NCI-H345 (cell line): Measurements from ENCODE around the gene ZNF629.

ENCODE experiments used
- DNase-seq: peaks from one replicate; lab custom pipeline; 2025; lab: John Stamatoyannopoulos, UW

ZNF629 gene

DNA sequence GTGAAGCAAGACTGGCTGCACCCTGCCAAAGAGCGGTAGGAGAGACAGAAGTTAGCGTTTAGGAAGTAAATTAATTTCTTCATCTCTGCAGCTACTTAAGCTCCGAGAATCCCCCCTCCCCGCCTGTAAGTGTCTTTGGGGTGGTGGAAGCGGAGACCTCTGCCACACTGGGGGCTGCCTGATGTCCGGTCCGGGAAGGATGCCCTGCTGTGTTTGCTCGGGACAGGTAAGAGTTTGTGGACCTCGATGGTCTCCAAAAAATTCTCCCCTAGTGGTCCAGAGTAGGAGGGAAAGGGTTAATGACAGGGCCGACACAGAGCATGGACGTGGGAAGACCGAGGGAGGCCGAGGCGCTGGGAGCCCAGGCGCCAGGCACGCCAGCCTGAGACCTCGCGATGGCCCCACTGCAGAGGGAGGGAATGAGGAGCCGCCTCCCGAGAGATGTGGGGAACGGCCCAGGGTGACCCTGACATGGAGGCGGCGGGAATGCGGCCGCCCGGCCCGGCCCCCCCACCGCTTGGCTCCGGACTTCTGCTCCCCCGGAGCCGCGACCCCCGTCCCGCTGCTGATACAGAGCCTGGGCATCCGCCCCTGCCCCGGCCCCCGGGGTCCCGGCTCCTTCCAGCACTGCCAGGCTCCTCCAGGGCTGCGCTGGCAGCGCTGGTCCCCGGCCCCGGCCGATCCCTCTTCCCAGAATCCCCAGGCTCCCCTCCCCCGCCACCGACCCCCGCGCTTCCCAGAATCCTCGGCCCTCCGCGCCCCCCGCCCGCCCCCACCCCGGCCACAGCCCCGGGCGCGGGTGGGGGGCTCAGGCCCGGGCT lies 680 bp downstream of the ZNF629 start:
- DNase-seq: peak; percentile 50

- no peak for DNase-seq
Measured at GRCh38 chr16:30785126-30786106, 1.6 kb downstream of the ZNF629 start.

DNA sequence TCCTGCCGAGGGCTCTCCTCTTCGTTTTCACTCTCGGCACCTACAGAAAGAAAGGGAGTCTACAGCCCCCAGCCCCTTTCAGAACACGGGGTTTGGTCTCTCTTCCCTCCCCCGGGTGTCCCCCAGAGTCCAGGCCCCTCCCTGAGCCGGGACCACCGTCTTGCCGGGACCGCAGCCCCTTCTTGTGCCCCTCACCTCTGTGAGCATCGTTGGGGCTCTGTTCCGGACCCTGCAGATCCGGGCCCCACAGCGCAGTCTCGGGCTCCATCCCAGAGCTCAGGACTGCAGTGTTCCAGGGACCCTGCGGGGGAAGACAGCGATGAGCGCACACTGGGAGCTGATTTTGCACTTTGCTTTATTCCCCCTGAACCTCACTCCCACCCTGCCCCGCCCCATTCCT lies 2.8 kb downstream of the ZNF629 start:
- no peak for DNase-seq

- DNase-seq: no peak
Measured at GRCh38 chr16:30783280-30784109, 3.5 kb downstream of the ZNF629 start.

- DNase-seq: no peak
Measured at GRCh38 chr16:30782486-30783279, 4.3 kb downstream of the ZNF629 start.

DNA sequence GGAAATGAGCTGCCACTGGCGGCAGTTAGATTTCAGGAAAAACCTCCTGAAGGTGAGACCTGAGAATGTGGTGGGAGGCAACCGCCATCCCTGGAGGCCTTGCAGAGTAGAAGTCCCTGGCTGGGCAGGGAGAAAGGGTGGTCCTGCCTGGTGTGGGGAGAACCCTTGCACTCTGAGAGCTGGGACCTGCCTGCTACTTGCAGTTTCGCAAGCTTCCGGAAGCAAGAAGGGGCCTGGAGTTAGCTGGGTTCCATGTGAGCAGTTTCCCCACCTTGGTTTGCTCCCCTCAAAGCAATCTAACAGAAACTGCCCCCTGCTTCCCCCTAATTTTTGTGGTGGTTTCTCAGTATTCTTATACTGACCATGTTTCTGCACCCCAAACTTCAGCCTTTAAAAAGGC lies 6.5 kb downstream of the ZNF629 start:
- no peak for DNase-seq

- no peak for DNase-seq
Measured at GRCh38 chr16:30780021-30780420, 7.0 kb downstream of the ZNF629 start.

GRCh38 chr16:30779596-30779995 lies 7.4 kb downstream of the ZNF629 start:
- DNase-seq: no peak

GRCh38 chr16:30778549-30779244 lies 8.3 kb downstream of the ZNF629 start:
- DNase-seq: no peak

GRCh38 chr16:30777591-30778297 lies 9.3 kb downstream of the ZNF629 start:
- DNase-seq: no peak

- DNase-seq: peak; percentile 33
Measured at GRCh38 chr16:30775392-30776188, 11.4 kb downstream of the ZNF629 start.

DNA sequence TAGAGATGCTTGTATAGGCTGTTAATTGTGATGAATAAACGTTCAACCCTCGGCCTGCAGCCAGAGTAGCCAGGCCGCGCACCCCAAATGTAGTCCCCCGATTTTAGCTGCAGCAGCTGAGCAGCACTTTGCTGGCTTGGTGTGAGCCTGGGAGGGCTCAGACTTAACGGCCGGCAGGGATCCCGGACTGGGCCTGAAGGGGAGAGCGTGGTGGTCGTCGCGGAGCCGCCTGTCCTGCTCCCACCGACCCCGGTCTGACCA lies 11.9 kb downstream of the ZNF629 start:
- DNase-seq: no peak

- no peak for DNase-seq
Measured at GRCh38 chr16:30774367-30775130, 12.5 kb downstream of the ZNF629 start.

GRCh38 chr16:30773826-30774225 lies 13.2 kb downstream of the ZNF629 start:
- no peak for DNase-seq

DNA sequence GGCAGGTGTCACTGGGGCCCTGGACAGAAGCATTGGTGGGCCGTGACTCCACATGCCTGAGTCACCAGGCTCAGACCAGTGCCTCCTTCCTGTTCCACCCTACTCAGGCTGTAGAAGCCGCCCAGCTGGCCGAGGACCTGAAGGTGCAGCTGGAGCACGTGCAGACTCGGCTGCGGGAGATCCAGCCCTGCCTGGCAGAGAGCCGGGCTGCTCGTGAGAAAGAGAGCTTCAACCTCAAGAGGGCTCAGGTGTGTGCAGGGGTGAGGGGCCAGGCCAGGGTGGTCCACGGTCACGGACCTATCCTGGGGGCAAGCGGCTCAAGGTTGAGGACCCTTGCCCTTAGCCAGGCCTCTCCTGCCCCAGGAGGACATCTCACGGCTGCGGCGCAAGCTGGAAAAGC lies 15.3 kb downstream of the ZNF629 start:
- DNase-seq: no peak

GRCh38 chr16:30769379-30770089 lies 17.5 kb downstream of the ZNF629 start:
- DNase-seq: no peak

- no peak for DNase-seq
Measured at GRCh38 chr16:30768583-30769181, 18.3 kb downstream of the ZNF629 start.
